Stimulated activated CD8-positive, alpha-beta memory T cell treated with anti-CD3 and anti-CD28 coated beads, Interleukin-15, amount 100 ng/mL, for 4 hours (primary cell): ENCODE results near the gene LINGO1.

ENCODE experiments used
- DNase-seq, 2 donors: peaks; one replicate each; pipeline ENCODE4 v3.0.0-alpha.2; 2020; ENCODE audit warnings: low read depth in 2 of 2

LINGO1 gene

GRCh38 chr15:77597804-77598453 is 34.8 kb downstream of the LINGO1 start:
- no peak for DNase-seq

GRCh38 chr15:77596821-77597803 is 35.6 kb downstream of the LINGO1 start:
- DNase-seq, result no peak

- DNase-seq, result no peak
These were observed 37.5 kb downstream of the LINGO1 start for GRCh38 chr15:77595231-77595630.

GRCh38 chr15:77592758-77593157 is 40.0 kb downstream of the LINGO1 start:
- no peak for DNase-seq

GRCh38 chr15:77591968-77592613 is 40.6 kb downstream of the LINGO1 start:
- DNase-seq, result no peak

- no peak for DNase-seq
These were observed 42.9 kb downstream of the LINGO1 start for GRCh38 chr15:77589839-77590238.

GRCh38 chr15:77588126-77588525 is 44.6 kb downstream of the LINGO1 start:
- DNase-seq, result no peak

- DNase-seq, result no peak
These were observed 48.0 kb downstream of the LINGO1 start for GRCh38 chr15:77584691-77585090.

GRCh38 chr15:77584201-77584600 is 48.5 kb downstream of the LINGO1 start:
- DNase-seq, result no peak

- no peak for DNase-seq
These were observed 49.9 kb downstream of the LINGO1 start for GRCh38 chr15:77582763-77583162.

GRCh38 chr15:77581896-77582569 is 50.7 kb downstream of the LINGO1 start:
- no peak for DNase-seq

GRCh38 chr15:77580996-77581682 is 51.6 kb downstream of the LINGO1 start:
- no peak for DNase-seq

- no peak for DNase-seq
These were observed 53.1 kb downstream of the LINGO1 start for GRCh38 chr15:77579498-77580188.

- no peak for DNase-seq
These were observed 53.9 kb downstream of the LINGO1 start for GRCh38 chr15:77578641-77579372.

GRCh38 chr15:77577366-77577950 is 55.3 kb downstream of the LINGO1 start:
- no peak for DNase-seq

- no peak for DNase-seq
These were observed 56.2 kb downstream of the LINGO1 start for GRCh38 chr15:77576538-77576937.

GRCh38 chr15:77575203-77575934 is 57.3 kb downstream of the LINGO1 start:
- no peak for DNase-seq

- DNase-seq, result no peak
These were observed 58.0 kb downstream of the LINGO1 start for GRCh38 chr15:77574521-77575202.
